C4-2B (cell line): ENCODE results near the gene FOXL3.

Experiments used
- H3K27ac ChIP-seq: fragments of 450-650 bp; 2 replicates; pipeline ENCODE4 v1.5.1; 2017
- CTCF ChIP-seq: fragments of 450-650 bp; conservative IDR thresholded peaks from 2 replicates; pipeline ENCODE4 v1.5.1; 2017; ENCODE audit warnings: mild to moderate bottlenecking
- ZFX ChIP-seq: fragments of 450-650 bp; IDR thresholded peaks from 2 replicates; pipeline ENCODE4 v1.6.1; 2017

Gene FOXL3

DNA sequence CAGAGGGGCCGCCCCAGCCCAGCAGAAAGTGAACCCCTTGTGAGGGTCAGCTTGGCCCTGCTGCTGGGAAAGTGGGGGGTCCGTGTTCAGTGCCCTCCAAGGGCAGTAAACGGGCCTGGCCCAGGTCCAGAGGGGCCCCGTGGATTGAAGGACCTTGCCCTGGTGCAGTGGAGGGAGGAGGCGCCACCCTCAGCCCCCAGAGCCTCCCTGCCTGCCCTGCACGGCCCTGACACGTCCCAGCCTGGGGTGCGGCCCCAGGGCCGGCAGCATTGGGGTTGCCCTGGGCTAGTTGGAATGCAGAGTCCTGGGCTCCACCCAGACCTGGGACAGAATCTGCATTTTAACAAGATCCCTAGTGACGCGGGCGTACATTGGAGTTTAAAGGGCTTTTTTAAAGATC, 42.8 kb upstream of the FOXL3 start:
- no peak for TF ChIP-seq ZFX
- TF ChIP-seq CTCF: no peak
- H3K27ac ChIP-seq: no peak overlapping the region

- H3K27ac ChIP-seq: no peak overlapping the region
- TF ChIP-seq CTCF: no peak
- TF ChIP-seq ZFX: no peak
Measured at GRCh38 chr7:247636-248035, 42.3 kb upstream of the FOXL3 start.

DNA sequence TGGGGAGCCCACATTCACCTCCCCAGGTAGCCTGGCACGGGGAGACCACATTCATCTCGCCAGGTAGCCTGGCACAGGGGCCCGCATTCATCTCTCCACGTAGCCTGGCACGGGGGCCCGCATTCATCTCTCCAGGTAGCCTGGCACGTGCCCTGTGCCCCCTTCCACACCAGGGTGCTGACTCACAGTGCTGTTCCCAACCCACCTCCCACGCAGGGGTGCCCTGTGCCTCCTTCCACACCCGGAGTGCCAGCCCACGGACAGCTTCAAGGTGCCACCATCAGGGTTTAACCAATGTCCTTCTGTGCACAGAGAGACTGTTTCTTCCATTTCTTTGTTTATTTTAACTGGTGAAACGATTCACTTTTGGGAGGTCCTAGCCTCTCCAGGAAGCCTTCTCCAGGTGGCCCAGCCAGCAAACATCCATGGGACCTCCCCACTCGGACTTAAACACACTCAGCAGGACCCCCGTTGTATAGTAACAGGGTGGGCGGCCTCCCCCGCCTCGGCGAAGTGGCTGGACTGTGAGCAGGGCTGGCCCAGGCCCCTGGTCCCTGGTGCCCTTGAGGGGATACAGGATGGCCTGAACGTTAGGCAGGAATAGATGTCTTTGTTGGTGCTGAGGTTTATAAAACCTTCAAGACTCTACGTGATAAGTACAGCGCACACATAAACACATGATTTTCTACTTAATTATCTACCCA, 41.1 kb upstream of the FOXL3 start:
- no peak for TF ChIP-seq CTCF
- no peak for TF ChIP-seq ZFX
- no peak overlapping the region for H3K27ac ChIP-seq

- no peak overlapping the region for H3K27ac ChIP-seq
- no peak for TF ChIP-seq ZFX
Measured at GRCh38 chr7:249989-250388, 40.0 kb upstream of the FOXL3 start.

DNA sequence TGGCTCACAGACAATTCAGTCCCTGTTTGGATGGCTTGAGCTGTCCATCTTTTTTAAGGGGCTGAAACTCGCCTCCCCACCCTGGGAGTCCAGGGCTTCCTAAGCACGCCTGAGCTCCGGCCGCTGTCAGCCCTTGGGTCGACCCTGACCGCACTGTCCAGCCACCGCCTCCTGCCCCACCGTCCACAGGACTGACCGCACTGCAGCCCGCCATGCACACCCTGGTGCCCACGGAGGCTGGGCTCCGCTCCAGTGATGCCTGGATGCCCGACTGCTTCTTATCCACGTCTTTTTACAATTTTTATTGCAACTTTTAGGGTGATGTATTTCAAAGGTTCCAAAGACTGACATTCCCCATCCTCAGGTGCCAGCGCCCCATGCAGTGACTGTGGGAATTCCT, 39.4 kb upstream of the FOXL3 start:
- TF ChIP-seq ZFX: no peak
- TF ChIP-seq CTCF: no peak

DNA sequence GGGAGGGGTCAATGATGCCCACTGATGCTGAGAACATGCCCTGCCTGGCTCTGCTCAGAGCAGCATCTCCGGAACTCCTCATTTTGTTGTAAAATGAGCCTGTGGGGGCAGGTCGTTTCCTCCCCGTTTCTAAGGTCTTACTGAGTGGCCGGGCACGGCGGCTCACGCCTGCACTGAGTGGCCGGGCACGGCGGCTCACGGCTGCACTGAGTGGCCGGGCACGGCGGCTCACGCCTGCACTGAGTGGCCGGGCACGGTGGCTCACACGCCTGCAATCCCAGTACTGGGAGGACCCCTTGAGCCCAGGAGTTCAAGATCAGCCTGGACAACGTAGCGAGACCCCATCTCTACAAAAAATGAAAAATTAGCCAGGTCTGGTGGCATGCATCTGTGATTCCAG, 39.0 kb upstream of the FOXL3 start:
- H3K27ac ChIP-seq: no peak overlapping the region
- TF ChIP-seq CTCF (no peak), ZFX (no peak)

More for the DNA sequence above, 39.4 kb upstream of the FOXL3 start:
- H3K27ac ChIP-seq: no peak overlapping the region

DNA sequence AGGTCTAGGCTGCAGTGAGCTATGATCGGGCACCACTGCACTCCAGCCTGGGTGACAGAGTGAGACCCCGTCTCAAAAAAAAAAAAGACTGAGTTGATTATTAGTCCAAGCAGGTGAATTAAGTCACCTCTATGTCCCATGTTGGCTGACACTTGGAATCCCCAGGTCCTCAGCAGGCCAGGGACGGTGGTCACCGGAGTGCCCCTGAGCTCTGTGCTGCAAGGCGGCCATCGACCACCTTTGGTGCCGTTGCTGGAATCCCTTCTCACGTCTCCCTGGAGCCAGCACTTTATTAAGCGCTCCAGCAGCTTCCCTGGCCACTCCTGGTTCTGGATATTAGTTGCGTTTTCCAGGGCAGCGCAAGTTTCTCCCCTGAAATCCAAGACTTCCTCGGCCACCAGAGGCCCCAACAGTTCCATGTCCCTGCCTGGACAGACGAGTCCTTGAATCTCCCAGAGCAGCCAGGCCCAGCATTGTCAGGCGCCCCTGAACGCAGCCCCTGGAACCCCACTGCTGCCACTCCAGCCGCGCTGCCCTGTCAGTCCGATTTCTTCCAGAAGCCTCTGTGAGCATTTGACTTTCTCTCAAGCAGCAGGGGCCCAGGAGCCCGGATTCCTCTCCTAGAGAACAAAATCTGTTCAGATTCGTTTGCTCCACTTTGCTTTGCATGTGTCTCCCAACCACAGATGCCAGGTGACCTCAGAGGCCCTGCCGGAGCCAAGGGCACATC, 38.4 kb upstream of the FOXL3 start:
- H3K27ac ChIP-seq: no peak overlapping the region
- TF ChIP-seq ZFX: no peak
- TF ChIP-seq CTCF: no peak
